Activated CD4-positive, alpha-beta T cell treated with anti-CD3 and anti-CD28 coated beads, Interleukin-2, amount 50 U/mL, for 48 hours (primary cell): ENCODE measurements around the gene CHD2.

ENCODE experiments used
- DNase-seq, 2 experiments: peaks; one replicate each; pipeline ENCODE4 v3.0.0-alpha.2; 2020

CHD2 gene

DNA sequence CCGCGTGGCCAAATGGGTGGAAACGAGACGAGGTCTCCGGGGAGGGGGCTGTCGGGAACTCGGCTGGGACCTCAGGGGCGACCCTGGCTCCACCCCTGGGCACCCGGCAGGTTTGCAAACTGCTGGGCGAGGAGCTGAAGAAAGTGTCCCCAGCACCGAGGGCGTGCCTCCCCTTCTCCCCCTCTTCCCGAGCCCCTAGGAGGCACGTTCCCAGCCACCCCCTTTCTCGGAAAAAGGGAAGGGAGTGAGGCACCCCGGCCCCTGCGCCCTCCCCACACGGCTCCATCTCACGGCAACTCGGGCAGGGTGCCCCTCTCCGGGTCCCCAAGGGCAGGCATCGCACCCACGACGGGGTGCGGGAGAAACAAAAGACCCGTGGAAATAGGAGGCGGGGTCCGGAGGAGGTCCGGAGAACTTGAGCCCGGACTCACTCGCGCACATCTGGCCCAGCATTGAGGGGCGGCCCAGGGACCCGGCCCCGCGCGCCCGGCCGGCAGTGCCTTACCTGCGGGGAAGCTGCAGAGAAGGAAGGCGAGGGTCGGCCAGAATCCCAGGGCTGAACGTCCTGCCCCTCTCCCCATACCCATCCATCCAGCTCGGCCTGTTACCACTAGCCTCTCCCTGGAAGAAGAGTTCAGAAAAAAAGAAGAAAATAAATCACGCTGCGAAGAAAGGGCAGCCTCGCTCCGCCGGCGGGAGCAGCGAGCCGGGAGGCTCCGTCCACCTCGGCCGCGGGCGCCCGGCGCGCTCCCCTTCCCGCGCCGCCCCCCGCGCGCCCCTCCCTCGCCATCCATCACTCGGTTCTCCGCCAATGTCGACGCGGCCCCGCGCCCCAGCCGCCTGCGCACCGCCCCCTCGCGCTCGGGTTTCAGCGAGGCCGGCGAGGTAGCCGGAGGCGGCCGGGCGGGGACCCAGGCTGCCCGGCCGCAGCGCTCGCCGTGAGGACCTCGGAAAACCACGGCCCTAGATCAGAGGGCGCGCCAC, 172.6 kb downstream of the CHD2 start:
- DNase-seq, result peak in 1 of 2 experiments; percentile 11

- no peak for DNase-seq
These were observed 173.4 kb downstream of the CHD2 start for GRCh38 chr15:93073465-93073952.

- no peak for DNase-seq
These were observed 174.5 kb downstream of the CHD2 start for GRCh38 chr15:93074599-93074998.

DNA sequence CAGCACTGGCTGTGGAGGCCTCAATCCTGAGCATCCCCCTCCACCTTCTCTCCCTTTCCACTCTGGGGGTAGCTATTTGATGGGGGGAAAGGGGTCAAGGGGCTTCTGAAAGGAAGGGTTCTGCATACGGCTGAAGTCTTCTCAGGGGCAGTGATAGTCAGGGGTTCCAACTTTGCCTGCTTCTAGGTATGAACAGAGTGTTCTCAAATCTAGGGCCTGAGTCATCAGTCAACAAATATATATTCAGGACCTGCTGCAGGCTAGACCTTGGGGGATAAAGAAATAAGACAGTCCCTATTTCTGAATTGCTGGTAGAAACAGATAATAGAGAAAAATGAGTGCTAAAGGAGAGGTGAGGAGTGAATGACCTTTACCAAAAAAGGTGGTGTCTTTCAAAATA, 176.1 kb downstream of the CHD2 start:
- no peak for DNase-seq

DNA sequence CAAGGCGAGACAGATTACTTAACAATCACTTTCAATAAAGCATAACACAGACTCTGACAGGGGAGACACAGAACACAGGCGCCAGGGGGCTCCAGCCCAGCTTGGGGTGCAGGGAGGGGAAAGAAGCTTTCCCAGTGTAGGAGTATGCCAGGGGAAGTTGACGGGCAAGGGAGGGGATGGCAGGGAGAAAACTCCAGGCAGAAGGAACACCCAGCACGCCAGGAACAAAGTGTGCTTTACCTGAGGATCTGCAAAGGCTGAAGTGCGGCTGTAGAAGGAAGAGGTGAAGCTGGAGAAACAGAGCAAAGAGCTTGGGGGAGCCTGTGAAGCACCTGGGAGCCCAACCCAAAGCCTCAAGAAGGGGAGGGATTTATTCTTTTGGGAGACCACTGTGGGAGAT, 176.8 kb downstream of the CHD2 start:
- DNase-seq, result no peak
